ENCODE results near the gene ANO8. TPM values are rescaled to one million over a fixed set of nuclear protein-coding genes. Genes with fewer than 3 reads are reported as not detected.
A peak's percentile ranks its signal among the peaks of the same experiment; 100 is the strongest.

ANO8 gene
- total RNA-seq, 1 experiment from 2014 or later, result 2.3 TPM

GRCh38 chr19:17346109-17346671 lies 11.5 kb upstream of the ANO8 start:
- DNase-seq (ENCODE audit: low read depth), result peak; percentile 70

DNA sequence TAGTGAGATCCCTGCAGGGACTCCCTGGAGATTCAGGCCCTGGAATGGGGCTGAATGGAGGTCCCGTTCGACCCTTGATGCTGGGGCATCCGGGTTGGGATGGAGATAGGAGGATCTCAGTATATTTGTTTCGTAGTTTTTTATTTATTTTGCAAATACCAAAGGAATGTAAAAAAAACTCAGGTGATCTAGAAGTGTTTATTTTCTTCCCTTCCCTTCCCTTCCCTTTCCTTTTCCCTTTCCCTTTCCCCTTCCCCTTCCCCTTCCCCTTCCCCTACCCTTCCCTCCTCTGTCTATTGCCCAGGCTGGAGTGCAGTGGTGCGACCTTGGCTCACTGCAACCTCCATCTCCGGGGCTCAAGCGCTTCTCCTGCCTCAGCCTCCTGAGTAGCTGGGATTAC lies 7.2 kb upstream of the ANO8 start:
- DNase-seq (ENCODE audit: low read depth), result no peak

GRCh38 chr19:17341386-17341785 lies 6.7 kb upstream of the ANO8 start:
- no peak for DNase-seq (ENCODE audit: low read depth)

GRCh38 chr19:17340871-17341357 lies 6.3 kb upstream of the ANO8 start:
- no peak for DNase-seq (ENCODE audit: low read depth)

- DNase-seq (ENCODE audit: low read depth), result no peak
These were observed 5.7 kb upstream of the ANO8 start for GRCh38 chr19:17340302-17340870.

DNA sequence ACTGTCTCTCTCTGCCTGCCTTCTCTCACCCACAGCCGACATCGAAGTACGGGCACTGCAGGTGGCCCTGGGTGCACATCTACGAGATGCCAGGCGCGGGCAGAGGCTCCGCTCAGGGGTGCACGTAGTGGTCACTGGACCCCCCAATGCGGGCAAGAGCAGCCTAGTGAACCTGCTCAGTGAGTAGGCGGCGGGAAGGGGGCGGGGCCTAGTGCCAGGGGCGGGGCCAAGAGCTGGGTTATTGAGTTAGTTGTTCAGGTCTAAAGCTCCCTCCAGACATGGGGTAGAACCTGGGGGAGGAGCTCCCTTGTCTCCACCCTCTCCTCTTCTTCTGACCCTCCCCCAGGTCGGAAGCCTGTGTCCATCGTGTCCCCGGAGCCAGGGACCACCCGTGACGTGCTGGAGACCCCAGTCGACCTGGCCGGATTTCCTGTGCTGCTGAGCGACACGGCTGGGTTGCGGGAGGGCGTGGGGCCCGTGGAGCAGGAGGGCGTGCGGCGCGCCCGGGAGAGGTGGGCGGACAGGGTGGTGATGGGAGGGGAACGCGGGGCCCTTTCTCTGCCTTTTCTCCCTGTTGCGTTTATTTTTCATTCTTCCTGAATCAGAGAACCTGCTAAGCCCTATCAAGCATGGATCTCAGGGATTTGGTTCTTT lies 4.6 kb upstream of the ANO8 start:
- DNase-seq (ENCODE audit: low read depth), result no peak

- DNase-seq (ENCODE audit: low read depth), result no peak
These were observed 3.9 kb upstream of the ANO8 start for GRCh38 chr19:17338433-17339078.

DNA sequence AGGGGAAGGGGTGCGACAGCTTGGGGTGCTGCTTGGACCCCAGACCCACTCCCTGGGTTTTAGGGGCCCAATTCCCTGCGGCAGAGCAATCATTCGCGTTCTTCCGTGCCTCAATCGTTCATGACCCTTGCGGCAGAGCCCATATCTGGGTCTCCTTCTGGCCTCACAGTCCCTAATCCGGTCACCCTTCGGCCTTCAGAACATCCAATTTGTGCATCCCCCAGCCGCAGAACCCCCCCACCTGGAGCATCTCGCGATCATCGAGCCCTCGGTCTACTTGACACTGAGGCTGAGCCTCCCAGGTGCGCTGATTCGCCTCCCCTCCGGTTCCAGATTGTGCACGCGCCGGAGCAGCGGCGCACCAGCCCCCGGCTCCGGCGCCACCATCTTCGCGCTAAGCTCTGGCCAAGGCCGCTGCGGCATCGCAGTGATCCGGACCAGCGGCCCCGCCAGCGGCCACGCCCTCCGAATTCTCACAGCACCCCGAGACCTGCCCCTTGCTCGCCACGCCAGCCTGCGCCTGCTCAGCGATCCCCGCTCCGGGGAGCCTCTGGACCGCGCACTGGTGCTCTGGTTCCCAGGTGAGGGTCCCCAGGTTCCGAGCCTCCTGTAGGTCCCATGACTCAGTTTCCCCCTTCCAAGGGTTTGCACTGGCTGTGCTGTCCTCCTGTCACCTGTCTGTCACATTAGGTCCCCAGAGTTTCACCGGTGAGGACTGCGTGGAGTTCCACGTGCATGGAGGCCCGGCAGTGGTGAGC lies 3.2 kb upstream of the ANO8 start:
- no peak for DNase-seq (ENCODE audit: low read depth)

DNA sequence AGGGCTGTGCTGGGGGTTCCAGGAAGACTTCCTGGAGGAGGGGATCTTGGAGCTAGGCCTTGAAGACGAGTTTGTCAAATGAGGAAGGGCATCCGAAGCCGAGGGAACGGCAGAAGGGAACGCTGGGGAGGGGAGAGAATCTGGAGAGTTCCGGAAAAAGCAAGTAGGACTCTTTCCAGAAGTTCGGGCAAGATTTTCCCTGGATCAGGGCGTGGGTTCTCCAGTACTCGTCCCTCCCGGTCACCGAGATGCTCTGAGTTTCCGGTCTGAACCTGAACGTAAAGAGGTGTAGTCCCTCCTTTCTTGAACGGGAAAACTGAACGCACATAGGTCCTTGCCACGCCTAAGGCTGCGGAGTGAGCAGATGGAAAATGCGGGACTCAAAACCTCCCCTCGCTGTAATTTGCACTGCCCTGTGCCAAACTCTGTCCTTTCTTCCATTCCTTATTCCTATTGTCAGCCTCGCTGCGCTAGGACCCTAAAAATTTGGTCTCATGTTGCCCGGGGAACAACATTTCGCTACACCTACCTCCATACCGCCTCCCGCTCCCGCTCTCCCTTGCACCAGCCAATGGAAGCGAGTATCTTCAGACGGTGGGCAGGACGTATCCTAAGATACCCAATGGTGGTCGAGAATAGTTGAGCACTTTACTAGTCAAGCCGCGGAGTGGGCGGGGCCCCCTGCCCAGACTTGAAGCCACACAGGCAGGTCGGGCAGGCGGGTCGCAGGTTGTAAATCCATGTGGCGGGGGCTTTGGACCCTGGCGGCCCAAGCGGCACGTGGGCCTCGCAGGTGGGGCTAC lies 2.4 kb upstream of the ANO8 start, which contains the start of gene GTPBP3:
GTPBP3 (plus strand) TSS at position 682 of the 803 bp plus-strand sequence; CDS start at position 741, 59 bp downstream.
- DNase-seq (ENCODE audit: low read depth), result peak; percentile 97

DNA sequence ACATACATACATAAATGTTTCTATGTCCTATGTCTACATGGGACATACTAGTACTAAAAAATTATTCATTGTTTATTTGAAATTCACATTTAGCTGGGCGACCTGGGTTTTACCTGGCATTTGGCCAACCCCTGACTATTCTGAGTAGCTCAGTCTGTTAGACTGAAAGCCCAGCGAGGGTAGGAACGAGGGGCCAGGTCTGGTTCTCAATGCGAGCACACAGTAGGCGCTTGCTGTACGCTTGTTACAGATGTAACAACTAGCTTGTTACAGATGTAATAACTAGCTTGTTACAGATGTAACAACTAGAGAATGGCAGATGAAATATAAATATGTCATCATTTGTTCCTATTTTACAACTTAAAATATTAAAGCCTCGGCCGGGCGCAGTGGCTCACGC lies 920 bp upstream of the ANO8 start:
- DNase-seq (ENCODE audit: low read depth), result no peak

DNA sequence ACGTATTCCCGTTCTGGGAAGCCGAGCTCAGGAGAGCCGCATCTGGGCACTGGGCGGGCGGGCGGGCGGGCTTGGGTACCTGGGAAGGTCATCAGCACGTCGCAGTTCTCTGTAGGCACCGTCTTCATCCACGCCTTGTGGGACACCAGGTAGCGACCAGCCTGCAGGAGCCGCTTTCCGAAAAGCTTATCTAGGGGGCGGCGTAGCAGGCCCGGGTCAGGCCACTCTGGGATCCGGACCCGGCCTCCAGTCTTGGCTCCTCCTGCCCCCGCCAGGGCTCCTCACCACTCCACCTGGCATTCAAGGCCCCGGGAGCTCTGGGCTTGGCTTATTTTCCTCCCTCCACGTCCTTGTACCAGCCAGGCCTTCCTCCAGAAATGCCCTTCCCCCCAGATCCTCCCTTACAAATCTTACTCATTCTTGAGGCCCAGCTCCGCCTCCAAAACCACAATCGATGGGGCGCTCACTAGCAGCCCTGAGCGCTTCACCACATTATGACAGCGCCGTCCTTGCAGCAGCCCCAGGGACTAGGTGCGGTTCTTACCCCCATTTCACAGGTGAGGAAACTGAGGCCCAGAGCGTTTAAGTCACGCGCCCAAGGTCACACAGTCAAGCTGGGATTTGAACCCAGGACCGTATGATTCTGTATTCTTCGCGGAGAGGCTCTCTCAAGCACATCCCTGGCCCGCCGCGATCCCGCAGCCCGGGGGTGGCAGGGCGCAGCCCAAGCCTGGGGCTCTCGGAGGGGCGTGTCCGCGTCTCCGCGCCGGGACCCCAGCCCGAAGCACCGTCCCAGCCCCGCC lies 843 bp downstream of the ANO8 start:
- peak; percentile 86 for DNase-seq (ENCODE audit: low read depth)

DNA sequence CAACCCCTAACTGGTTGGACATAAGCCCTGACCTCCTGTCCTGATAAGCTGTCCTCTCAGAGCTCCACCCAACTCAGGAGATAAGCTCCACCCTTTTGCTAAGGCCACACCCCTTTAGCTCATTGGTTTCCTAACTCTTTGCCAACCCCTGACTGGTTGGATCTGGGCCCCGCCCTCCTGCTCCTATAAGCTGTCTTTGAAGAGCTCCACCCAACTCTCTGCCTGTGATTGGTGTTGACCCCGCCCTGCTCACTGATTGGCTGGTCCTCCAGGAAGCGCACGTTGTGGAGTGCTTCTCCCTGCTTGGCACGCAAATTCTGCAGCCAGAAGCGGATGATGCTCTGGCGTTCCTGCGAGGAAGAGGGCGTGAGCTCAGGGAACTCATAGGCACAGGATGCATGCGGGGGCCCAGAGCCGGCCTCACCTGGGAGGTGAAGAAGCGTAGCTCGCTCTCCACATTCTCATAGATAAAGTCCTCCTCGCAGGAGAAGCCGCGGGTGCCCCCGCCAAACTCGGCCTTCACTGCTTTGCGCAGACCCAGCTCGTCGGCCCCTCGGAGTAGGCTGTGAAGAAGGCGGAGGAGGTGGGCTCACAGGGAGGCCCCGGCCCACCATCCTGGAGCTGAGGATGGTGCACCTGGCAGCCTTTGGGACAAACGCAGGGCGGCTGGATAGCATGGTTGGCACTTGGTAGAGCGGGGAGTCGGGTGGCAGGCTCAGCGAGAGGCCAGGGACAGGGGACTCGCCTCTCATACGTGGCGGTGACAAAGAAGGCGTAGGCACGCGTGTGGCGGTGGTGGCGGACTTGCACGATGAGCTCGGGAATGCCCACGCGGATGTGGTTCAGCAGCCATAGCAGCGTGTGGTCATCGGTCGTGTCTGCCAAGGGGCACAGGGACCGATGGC lies 1.7 kb downstream of the ANO8 start:
- peak; percentile 58 for DNase-seq (ENCODE audit: low read depth)

- no peak for DNase-seq (ENCODE audit: low read depth)
These were observed 2.3 kb downstream of the ANO8 start for GRCh38 chr19:17332360-17332676.

GRCh38 chr19:17331045-17331558 lies 3.6 kb downstream of the ANO8 start:
- no peak for DNase-seq (ENCODE audit: low read depth)

GRCh38 chr19:17330262-17331044 lies 4.2 kb downstream of the ANO8 start:
- DNase-seq (ENCODE audit: low read depth), result no peak

DNA sequence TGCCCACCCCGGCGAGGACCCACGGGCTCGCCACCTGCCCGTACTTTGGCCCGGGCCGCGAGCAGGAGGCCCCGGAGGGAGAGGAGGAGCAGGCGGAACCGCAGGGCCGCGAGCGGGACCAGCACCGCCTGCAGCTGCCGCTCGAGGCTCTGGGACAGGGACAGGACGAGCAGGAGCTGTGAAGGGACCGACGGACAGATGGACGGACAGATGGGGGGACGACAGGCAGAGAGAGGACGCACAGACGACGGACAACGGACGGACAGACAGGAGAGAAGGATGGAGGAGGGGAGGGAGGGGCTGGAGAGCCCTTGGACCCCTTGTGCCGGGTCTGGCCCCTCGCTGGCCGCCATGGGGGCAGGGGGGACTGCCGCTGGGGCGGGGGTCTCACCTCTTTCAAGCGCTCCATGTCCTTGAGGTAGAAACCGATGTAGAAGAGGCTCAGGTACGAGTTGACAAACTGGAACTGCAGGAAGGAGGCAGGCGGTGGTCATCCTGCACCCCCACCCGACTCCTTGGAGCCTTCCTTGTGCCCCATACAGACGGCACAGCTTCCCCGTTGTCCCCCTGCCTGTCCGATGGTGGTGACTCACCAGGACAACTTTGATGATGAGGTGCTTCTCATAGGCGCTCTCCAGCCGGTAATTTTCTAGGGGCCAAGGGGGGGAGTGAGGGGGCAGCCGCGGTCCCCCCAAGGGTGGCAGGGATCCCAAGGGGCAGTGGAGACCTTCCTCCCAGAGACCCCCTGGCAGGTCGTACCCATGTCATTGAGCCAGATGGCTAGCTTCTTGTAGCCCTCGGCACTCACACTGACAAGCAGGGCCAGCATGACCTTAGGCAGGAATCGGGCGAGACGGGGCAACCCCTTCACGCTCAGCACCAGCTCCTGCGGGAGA lies 5.0 kb downstream of the ANO8 start:
- no peak for DNase-seq (ENCODE audit: low read depth)

All from HT1080 (cell line).